GM20000 (cell line): ENCODE measurements around the gene GRM7.

Source experiments
- DNase-seq: peaks from one replicate; pipeline ENCODE4 v3.0.0; 2012; ENCODE audit warnings: low spot score
- CTCF ChIP-seq: IDR thresholded peaks from 2 replicates; pipeline ENCODE4 v1.5.1; 2012; ENCODE audit warnings: mild to moderate bottlenecking, control low read depth; ENCODE audit errors: extremely low read depth, missing control alignments

The GRM7 gene

GRCh38 chr3:7683426-7683825 is 822.5 kb downstream of the GRM7 start:
- DNase-seq: no peak
- TF ChIP-seq CTCF: no peak

GRCh38 chr3:7684182-7684715 is 823.3 kb downstream of the GRM7 start:
- DNase-seq: no peak
- TF ChIP-seq CTCF: no peak

GRCh38 chr3:7687428-7688147 is 826.7 kb downstream of the GRM7 start:
- no peak for DNase-seq
- TF ChIP-seq CTCF: no peak

GRCh38 chr3:7692866-7693265 is 832.0 kb downstream of the GRM7 start:
- no peak for TF ChIP-seq CTCF
- DNase-seq: no peak

GRCh38 chr3:7693976-7694375 is 833.1 kb downstream of the GRM7 start:
- DNase-seq: no peak
- no peak for TF ChIP-seq CTCF

GRCh38 chr3:7695049-7695448 is 834.1 kb downstream of the GRM7 start:
- TF ChIP-seq CTCF: no peak
- DNase-seq: no peak

- no peak for TF ChIP-seq CTCF
- no peak for DNase-seq
Observed at GRCh38 chr3:7696320-7696719, 835.4 kb downstream of the GRM7 start.
